Neuronal stem cell (in vitro differentiated cells): Measurements from ENCODE around the gene ZBTB7C.

Experiments used
- DNase-seq: peaks from one replicate; pipeline ENCODE4 v3.0.0-alpha.2; 2013; ENCODE audit warnings: low spot score
- H2AFZ ChIP-seq: one replicate; pipeline ENCODE4 v1.6.1; 2013; ENCODE audit warnings: mild to moderate bottlenecking, low read length, inconsistent platforms
- H2AK5ac ChIP-seq: 2 replicates; pipeline ENCODE4 v1.6.1; 2013; ENCODE audit warnings: low read depth, mild to moderate bottlenecking, inconsistent platforms, low read length, moderate library complexity, mixed read lengths
- H2BK120ac ChIP-seq: 2 replicates; pipeline ENCODE4 v1.6.1; 2013; ENCODE audit warnings: low read depth, mild to moderate bottlenecking, inconsistent platforms, low read length, moderate library complexity, mixed read lengths
- H2BK12ac ChIP-seq: one replicate; pipeline ENCODE4 v1.6.1; 2013; ENCODE audit warnings: low read length, inconsistent platforms
- H2BK15ac ChIP-seq: 2 replicates; pipeline ENCODE4 v1.6.1; 2013; ENCODE audit warnings: mild to moderate bottlenecking, low read length, inconsistent platforms, mixed read lengths
- H2BK5ac ChIP-seq: one replicate; pipeline ENCODE4 v1.6.1; 2013; ENCODE audit warnings: inconsistent platforms, mild to moderate bottlenecking, low read length, moderate library complexity
- H3K14ac ChIP-seq: one replicate; pipeline ENCODE4 v1.6.1; 2013; ENCODE audit warnings: low read length, inconsistent platforms
- H3K18ac ChIP-seq: 2 replicates; pipeline ENCODE4 v1.6.1; 2013; ENCODE audit warnings: low read length, inconsistent platforms
- H3K23ac ChIP-seq: 2 replicates; pipeline ENCODE4 v1.6.1; 2013; ENCODE audit warnings: low read depth, mild to moderate bottlenecking, mixed read lengths, low read length, inconsistent platforms; ENCODE audit not compliant: poor library complexity
- H3K27ac ChIP-seq: replicated peaks from 3 replicates; pipeline ENCODE4 v1.5.1; 2013; ENCODE audit warnings: low read length, inconsistent platforms
- H3K27me3 ChIP-seq, 3 experiments: 2 replicates each; pipeline ENCODE4 v1.6.1; 2013; ENCODE audit warnings: low read length in 3 of 3, mild to moderate bottlenecking in 2 of 3, inconsistent platforms in 1 of 3, low read depth in 1 of 3, mixed read lengths in 1 of 3, moderate library complexity in 1 of 3; ENCODE audit not compliant: control insufficient read depth in 3 of 3, insufficient read depth in 3 of 3
- H3K36me3 ChIP-seq, 2 donors: replicated peaks in 1 of 2; 2 replicates each; pipeline ENCODE4 v1.6.1; 2013; ENCODE audit warnings: low read length in 2 of 2; ENCODE audit not compliant: control insufficient read depth in 2 of 2, insufficient read depth in 2 of 2
- H3K4ac ChIP-seq: 2 replicates; pipeline ENCODE4 v1.6.1; 2013; ENCODE audit warnings: inconsistent platforms, mild to moderate bottlenecking, low read length, moderate library complexity
- H3K4me1 ChIP-seq, 2 donors: 1 replicate in 1 of 2; 2 replicates in 1 of 2; pipeline ENCODE4 v1.6.1; 2013; ENCODE audit warnings: low read length in 2 of 2, low read depth in 1 of 2; ENCODE audit not compliant: control insufficient read depth in 2 of 2, insufficient read depth in 1 of 2
- H3K4me2 ChIP-seq: one replicate; pipeline ENCODE4 v1.6.1; 2013; ENCODE audit warnings: mild to moderate bottlenecking, low read length, inconsistent platforms; ENCODE audit not compliant: insufficient read depth, poor library complexity, severe bottlenecking
- H3K4me3 ChIP-seq, 2 donors: 2 replicates each; pipeline ENCODE4 v1.5.1; 2013; ENCODE audit warnings: low read length in 2 of 2, mild to moderate bottlenecking in 2 of 2, inconsistent platforms in 1 of 2, moderate library complexity in 1 of 2
- H3K79me1 ChIP-seq: one replicate; pipeline ENCODE4 v1.6.1; 2013; ENCODE audit warnings: low read depth, mild to moderate bottlenecking, inconsistent platforms, low read length, moderate library complexity
- H3K9ac ChIP-seq: one replicate; pipeline ENCODE4 v1.6.1; 2013; ENCODE audit warnings: mild to moderate bottlenecking, low read depth, low read length, inconsistent platforms; ENCODE audit not compliant: poor library complexity
- H3K9me3 ChIP-seq, 2 donors: replicated peaks in 1 of 2; 2 replicates each; pipeline versions ENCODE3 to v1.6.1; 2013; ENCODE audit warnings: low read length in 2 of 2, mild to moderate bottlenecking in 2 of 2, inconsistent platforms in 1 of 2, low read depth in 1 of 2, mixed read lengths in 1 of 2, moderate library complexity in 1 of 2; ENCODE audit not compliant: control insufficient read depth in 2 of 2, insufficient read depth in 1 of 2
- H4K8ac ChIP-seq: one replicate; pipeline ENCODE4 v1.6.1; 2013; ENCODE audit warnings: low read depth, mild to moderate bottlenecking, inconsistent platforms, low read length, moderate library complexity
- H4K91ac ChIP-seq: one replicate; pipeline ENCODE4 v1.6.1; 2013; ENCODE audit warnings: low read length, low read depth, mild to moderate bottlenecking, inconsistent platforms; ENCODE audit not compliant: poor library complexity
- WGBS, 2 donors: extraction: QIAGEN DNeasy Blood & Tissue Kit; methylation state at CpG; one replicate each; pipeline ENCODE4 v1.1.7; 2013; ENCODE audit warnings: missing lambda C conversion rate in 2 of 2, mixed read lengths in 1 of 2; ENCODE audit not compliant: insufficient read length in 2 of 2, insufficient replicate concordance in 1 of 2; ENCODE audit errors: extremely low coverage in 2 of 2; 5-methylcytosine and 5-hydroxymethylcytosine counted together

ZBTB7C gene

DNA sequence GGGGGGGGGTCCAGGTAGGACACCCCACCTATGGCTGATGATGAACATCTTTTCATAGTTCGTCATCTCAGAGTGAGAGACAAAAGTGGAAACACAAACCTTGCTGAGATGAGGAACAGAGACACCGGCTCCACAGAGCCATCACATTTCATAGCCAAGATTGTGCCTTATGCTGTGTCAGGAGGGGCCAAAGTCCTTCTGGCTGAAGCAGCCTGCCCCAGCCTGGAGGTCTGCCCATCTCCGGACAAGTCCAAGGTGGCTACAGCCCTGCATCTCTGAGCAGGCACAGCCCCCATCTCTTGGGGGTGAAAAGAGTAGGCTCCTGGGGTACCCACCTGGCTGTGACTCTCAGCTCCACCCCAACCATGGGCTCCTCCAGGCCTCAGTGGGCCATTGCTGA, 70.3 kb downstream of the ZBTB7C start:
- H3K18ac ChIP-seq, result peak overlapping the region; percentile 21
- no peak overlapping the region for H2BK12ac ChIP-seq
- H3K36me3 ChIP-seq, result no peaks in the 10 kb centered on the region
- H3K79me1 ChIP-seq, result no peaks in the 10 kb centered on the region
- H2BK5ac ChIP-seq, result no peak overlapping the region
- H3K4me3 ChIP-seq, result no peak overlapping the region
- no peak overlapping the region for H4K91ac ChIP-seq
- no peak overlapping the region for H3K23ac ChIP-seq
- H3K14ac ChIP-seq, result no peak overlapping the region
- no peak overlapping the region for H3K4me2 ChIP-seq
- no peak overlapping the region for H2AFZ ChIP-seq
- H3K9ac ChIP-seq, result no peak overlapping the region
- peak overlapping the region; percentile 69 for H2AK5ac ChIP-seq
- H3K4ac ChIP-seq, result no peak overlapping the region
- H3K27ac ChIP-seq, result no peak overlapping the region
- no CpG with 5 or more reads among the region's 3 CpGs for WGBS, 2 donors
- H3K9me3 ChIP-seq, result no peaks in the 10 kb centered on the region
- H4K8ac ChIP-seq, result no peak overlapping the region
- H3K27me3 ChIP-seq, result peaks cover 0 to 5% (median 0%) of the 10 kb centered on the region in 3 experiments
- peaks cover 0 to 3% of the 10 kb centered on the region in 2 donors for H3K4me1 ChIP-seq
- H2BK120ac ChIP-seq, result no peak overlapping the region
- no peak for DNase-seq
- H2BK15ac ChIP-seq, result no peak overlapping the region

DNA sequence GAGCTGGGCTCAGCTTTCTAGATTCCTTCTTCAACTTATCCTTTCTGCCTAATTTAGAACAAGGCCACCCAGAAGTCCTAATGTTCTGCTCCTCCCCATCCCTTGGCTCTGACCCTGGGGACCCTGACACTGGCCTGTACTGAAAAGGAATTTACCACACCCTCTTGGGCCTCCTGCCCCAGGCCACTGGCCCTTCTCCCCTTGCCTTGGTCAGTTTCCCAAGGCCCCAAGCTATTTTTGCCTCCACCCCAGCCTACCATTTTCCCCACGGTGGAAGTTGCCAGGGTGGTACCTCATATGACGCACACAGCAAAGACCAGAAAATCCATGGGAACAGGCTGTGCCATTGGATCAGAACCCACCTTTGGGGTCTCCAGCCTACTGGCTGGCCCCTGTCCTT, 72.1 kb downstream of the ZBTB7C start:
- Histone ChIP-seq H3K4me3 (no peak overlapping the region), H3K9ac (no peak overlapping the region), H3K4me1 (peaks cover 0 to 9% of the 10 kb centered on the region in 2 donors), H3K4me2 (no peak overlapping the region), H4K8ac (no peak overlapping the region), H3K27ac (no peak overlapping the region), H3K27me3 (peaks cover 0 to 2% (median 0%) of the 10 kb centered on the region in 3 experiments), H3K23ac (no peak overlapping the region), H2BK12ac (no peak overlapping the region), H2AK5ac (no peak overlapping the region), H2BK5ac (no peak overlapping the region), H2AFZ (no peak overlapping the region), H3K9me3 (no peaks in the 10 kb centered on the region), H2BK15ac (no peak overlapping the region), H2BK120ac (no peak overlapping the region), H3K79me1 (no peaks in the 10 kb centered on the region), H3K36me3 (no peaks in the 10 kb centered on the region), H3K4ac (no peak overlapping the region), H4K91ac (no peak overlapping the region), H3K14ac (no peak overlapping the region), H3K18ac (no peak overlapping the region)
- no CpG with 5 or more reads among the region's 2 CpGs for WGBS, 2 donors
- no peak for DNase-seq

DNA sequence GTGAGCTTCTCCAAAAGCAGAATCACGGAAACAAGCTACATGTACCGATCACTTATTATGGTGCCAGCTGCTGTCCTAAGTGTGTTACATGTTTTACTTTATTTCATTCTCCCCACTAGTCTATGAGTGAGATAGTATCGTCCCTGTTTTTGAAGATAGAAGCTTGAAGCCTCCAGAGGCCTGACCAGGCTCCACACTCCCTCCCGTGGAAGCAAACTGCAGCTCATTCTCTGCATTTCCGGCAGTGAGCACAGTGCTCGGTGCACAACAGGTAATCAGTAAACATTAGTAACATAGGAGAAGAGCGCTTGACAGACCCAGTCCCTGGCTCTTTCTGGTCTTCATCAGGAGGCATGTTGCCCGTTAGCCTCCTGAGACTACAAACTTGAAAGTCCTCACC, 72.9 kb downstream of the ZBTB7C start:
- WGBS, 2 donors, result no CpG with 5 or more reads among the region's 8 CpGs
- Histone ChIP-seq H3K14ac (no peak overlapping the region), H4K8ac (no peak overlapping the region), H4K91ac (no peak overlapping the region), H3K27me3 (no peaks in the 10 kb centered on the region), H3K9me3 (no peaks in the 10 kb centered on the region), H2BK5ac (no peak overlapping the region), H3K18ac (no peak overlapping the region), H2AK5ac (no peak overlapping the region), H3K79me1 (no peaks in the 10 kb centered on the region), H3K4ac (no peak overlapping the region), H2BK120ac (no peak overlapping the region), H3K36me3 (no peaks in the 10 kb centered on the region), H2BK15ac (no peak overlapping the region), H3K4me3 (no peak overlapping the region), H3K4me1 (peaks cover 0 to 9% of the 10 kb centered on the region in 2 donors), H3K4me2 (no peak overlapping the region), H3K23ac (no peak overlapping the region), H2AFZ (no peak overlapping the region), H2BK12ac (no peak overlapping the region), H3K27ac (no peak overlapping the region), H3K9ac (no peak overlapping the region)
- DNase-seq, result no peak

DNA sequence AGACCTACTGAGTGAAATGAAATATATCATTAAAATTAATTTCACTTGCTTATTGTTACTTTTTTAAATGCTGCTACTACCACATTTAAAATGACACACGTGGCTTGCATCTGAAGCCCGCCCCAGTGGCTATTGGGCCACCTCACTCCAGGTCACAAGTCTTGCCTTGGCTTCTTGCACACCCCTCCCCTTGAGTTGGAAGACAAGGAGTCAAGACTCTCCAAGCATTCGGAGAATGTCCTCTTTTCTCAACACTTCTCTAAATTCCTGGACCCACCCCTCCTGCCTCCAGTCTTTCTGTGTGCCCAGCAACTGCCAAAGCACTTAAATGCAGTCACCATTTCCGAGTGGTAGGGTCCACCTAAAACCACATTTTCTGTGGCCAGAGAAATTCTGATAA, 73.4 kb downstream of the ZBTB7C start:
- Histone ChIP-seq H2BK5ac (no peak overlapping the region), H3K14ac (no peak overlapping the region), H3K4ac (no peak overlapping the region), H3K27ac (no peak overlapping the region), H2BK15ac (no peak overlapping the region), H4K8ac (no peak overlapping the region), H2AK5ac (no peak overlapping the region), H3K18ac (no peak overlapping the region), H3K9me3 (no peaks in the 10 kb centered on the region), H3K4me1 (peaks cover 0 to 9% of the 10 kb centered on the region in 2 donors), H3K4me3 (no peak overlapping the region), H3K23ac (no peak overlapping the region), H3K27me3 (no peaks in the 10 kb centered on the region), H3K36me3 (no peaks in the 10 kb centered on the region), H2BK120ac (no peak overlapping the region), H3K79me1 (no peaks in the 10 kb centered on the region), H4K91ac (no peak overlapping the region), H2AFZ (no peak overlapping the region), H2BK12ac (no peak overlapping the region), H3K9ac (no peak overlapping the region), H3K4me2 (no peak overlapping the region)
- no peak for DNase-seq
- no CpG with 5 or more reads among the region's 4 CpGs for WGBS, 2 donors
